ENCODE data around the gene PITRM1. TPM values are rescaled to one million over a fixed set of nuclear protein-coding genes. Genes with fewer than 3 reads are reported as not detected.

The PITRM1 gene
- polyA plus RNA-seq, 1 of the 3 experiments (the other 2 are of a cell fraction) = 79.6 TPM

GRCh38 chr10:3124412-3125175 is 48.0 kb downstream of the PITRM1 start:
- Histone ChIP-seq H3K27ac (ENCODE audit: low read depth in 2 of 2, low read length in 1 of 2) (no peak overlapping the region), H3K36me3 (replicated peaks in 1 of 2; ENCODE audit: control insufficient read depth in 1 of 2, insufficient read depth in 2 of 2, low read length in 1 of 2) (peaks cover 49 to 83% of the 10 kb centered on the region in 2 experiments), H2AFZ (ENCODE audit: low read depth) (no peak overlapping the region), H3K9me3 (no peaks in the 10 kb centered on the region), H3K9me2 (no peaks in the 10 kb centered on the region), H3K79me2 (ENCODE audit: insufficient read depth) (peaks cover 14% of the 10 kb centered on the region; the same call in 1 of the 2 replicates), H3K27me3 (ENCODE audit: insufficient read depth) (no peaks in the 10 kb centered on the region), H3K4me1 (ENCODE audit: control insufficient read depth in 1 of 2, insufficient read depth in 2 of 2, low read depth in 1 of 2, low read length in 1 of 2) (no peaks in the 10 kb centered on the region; a peak in 1 of 4 replicates), H3F3A (replicated peaks; ENCODE audit: insufficient read depth) (no peaks in the 10 kb centered on the region), H3K9ac (no peak overlapping the region), H3K4me2 (no peak overlapping the region), H3K4me3 (ENCODE audit: low read depth in 2 of 2, low read length in 1 of 2) (no peak overlapping the region), H4K20me1 (ENCODE audit: insufficient read depth) (no peaks in the 10 kb centered on the region)
- TF ChIP-seq FOXM1 (IDR thresholded peaks at IDR 0.05; ENCODE audit: low read depth) = no peak
- no peak for TF ChIP-seq EZH2phosphoT487 (IDR thresholded peaks at IDR 0.05; ENCODE audit: borderline replicate concordance, low read depth)
- 96% methylated on average over 25 of the region's 40 CpGs for WGBS (ENCODE audit: low lambda C conversion rate)
- DNase-seq = no peak
- POLR2A ChIA-PET = no interaction called here
- CTCF ChIA-PET = interaction anchor here (0.9 kb wide), 1 partner anchor 16 kb away, joined by 3 read pairs; no protein-coding TSS in a partner anchor

- ChIA-PET POLR2A (no interaction called here), CTCF (no interaction called here)
- no peaks in the 10 kb centered on the region for H3K9me3 ChIP-seq
- H3K4me2 ChIP-seq = no peak overlapping the region
- 87% methylated on average over 28 of the region's 32 CpGs for WGBS (ENCODE audit: low lambda C conversion rate)
- H3K9ac ChIP-seq = no peak overlapping the region
- H3K4me1 ChIP-seq (ENCODE audit: control insufficient read depth in 1 of 2, insufficient read depth in 2 of 2, low read depth in 1 of 2, low read length in 1 of 2) = no peaks in the 10 kb centered on the region; a peak in 1 of 4 replicates
- no peak overlapping the region for H2AFZ ChIP-seq (ENCODE audit: low read depth)
- no peak overlapping the region for H3K27ac ChIP-seq (ENCODE audit: low read depth in 2 of 2, low read length in 1 of 2)
- H3K27me3 ChIP-seq (ENCODE audit: insufficient read depth) = no peaks in the 10 kb centered on the region
- no peaks in the 10 kb centered on the region for H4K20me1 ChIP-seq (ENCODE audit: insufficient read depth)
- H3K9me2 ChIP-seq = no peaks in the 10 kb centered on the region
- DNase-seq = no peak
- H3K4me3 ChIP-seq (ENCODE audit: low read depth in 2 of 2, low read length in 1 of 2) = no peak overlapping the region
- TF ChIP-seq NFIC (IDR thresholded peaks at IDR 0.05; ENCODE audit: borderline replicate concordance) (no peak), JUND (IDR thresholded peaks at IDR 0.05) (no peak), ZBTB33 (IDR thresholded peaks at IDR 0.05; ENCODE audit: borderline replicate concordance, low read depth) (no peak), TEAD4 (IDR thresholded peaks at IDR 0.05; ENCODE audit: borderline replicate concordance, insufficient read depth) (no peak), CTCF (IDR thresholded peaks at IDR 0.05) (no peak), NRF1 (IDR thresholded peaks at IDR 0.05; ENCODE audit: low read depth, low read length) (no peak), PBX3 (IDR thresholded peaks at IDR 0.05) (no peak), FOXJ3 (CRISPR knock-in tag; IDR thresholded peaks at IDR 0.05) (no peak)
- peaks cover 47 to 81% of the 10 kb centered on the region in 2 experiments for H3K36me3 ChIP-seq (replicated peaks in 1 of 2; ENCODE audit: control insufficient read depth in 1 of 2, insufficient read depth in 2 of 2, low read length in 1 of 2)
- no peaks in the 10 kb centered on the region for H3F3A ChIP-seq (replicated peaks; ENCODE audit: insufficient read depth)
- H3K79me2 ChIP-seq (ENCODE audit: insufficient read depth) = peaks cover 18% of the 10 kb centered on the region; the same call in 1 of the 2 replicates
These were observed 48.8 kb downstream of the PITRM1 start for GRCh38 chr10:3123571-3124411.
